ACHN (cell line): ENCODE results near the gene XRCC5.
A peak's percentile ranks its signal among the peaks of the same experiment; 100 is the strongest.

ENCODE experiments used
- DNase-seq: peaks from one replicate; pipeline ENCODE4 v3.0.0-alpha.2; 2015
- in situ Hi-C: cut with HindIII; loops from 2 replicates; pipeline ENCODE4 v1.10.0; 2017; ENCODE audit warnings: low sequenced_read_pairs, low pct_ligation_motif_present, low pct_unique_long_range_greater_than_20kb

XRCC5 gene

GRCh38 chr2:216210701-216211540, 101.8 kb downstream of the XRCC5 start:
- no peak for DNase-seq

GRCh38 chr2:216211614-216212145, 102.5 kb downstream of the XRCC5 start:
- in situ Hi-C loops, result no loop called here
- DNase-seq, result no peak

More at GRCh38 chr2:216210701-216211540, 101.8 kb downstream of the XRCC5 start:
- in situ Hi-C loops, result no loop called here

- DNase-seq, result no peak
- in situ Hi-C loops, result no loop called here
These were observed 105.6 kb downstream of the XRCC5 start for GRCh38 chr2:216214768-216215167.

GRCh38 chr2:216215658-216216390, 106.7 kb downstream of the XRCC5 start:
- in situ Hi-C loops, result no loop called here
- peak; percentile 55 for DNase-seq

GRCh38 chr2:216216951-216217903, 108.1 kb downstream of the XRCC5 start:
- in situ Hi-C loops, result no loop called here
- DNase-seq, result peak; percentile 53

GRCh38 chr2:216217904-216218260, 108.7 kb downstream of the XRCC5 start:
- in situ Hi-C loops, result no loop called here
- no peak for DNase-seq

GRCh38 chr2:216219861-216220260, 110.7 kb downstream of the XRCC5 start:
- in situ Hi-C loops, result no loop called here

GRCh38 chr2:216220976-216221375, 111.8 kb downstream of the XRCC5 start:
- no peak for DNase-seq
- in situ Hi-C loops, result no loop called here

More at GRCh38 chr2:216219861-216220260, 110.7 kb downstream of the XRCC5 start:
- DNase-seq, result no peak

- in situ Hi-C loops, result no loop called here
These were observed 112.7 kb downstream of the XRCC5 start for GRCh38 chr2:216221811-216222210.

GRCh38 chr2:216222650-216223352, 113.7 kb downstream of the XRCC5 start:
- in situ Hi-C loops, result no loop called here
- peak; percentile 46 for DNase-seq

More at GRCh38 chr2:216221811-216222210, 112.7 kb downstream of the XRCC5 start:
- DNase-seq, result no peak

- DNase-seq, result no peak
These were observed 115.2 kb downstream of the XRCC5 start for GRCh38 chr2:216224388-216224787.

GRCh38 chr2:216229277-216229914, 120.2 kb downstream of the XRCC5 start:
- no peak for DNase-seq
- in situ Hi-C loops, result no loop called here

More at GRCh38 chr2:216224388-216224787, 115.2 kb downstream of the XRCC5 start:
- in situ Hi-C loops, result no loop called here

- DNase-seq, result no peak
- in situ Hi-C loops, result no loop called here
These were observed 122.7 kb downstream of the XRCC5 start for GRCh38 chr2:216231867-216232266.

GRCh38 chr2:216232721-216233120, 123.6 kb downstream of the XRCC5 start:
- DNase-seq, result no peak
- in situ Hi-C loops, result no loop called here

- in situ Hi-C loops, result no loop called here
- no peak for DNase-seq
These were observed 124.3 kb downstream of the XRCC5 start for GRCh38 chr2:216233281-216233995.

- in situ Hi-C loops, result no loop called here
- no peak for DNase-seq
These were observed 125.0 kb downstream of the XRCC5 start for GRCh38 chr2:216234106-216234505.

- DNase-seq, result no peak
- in situ Hi-C loops, result no loop called here
These were observed 126.3 kb downstream of the XRCC5 start for GRCh38 chr2:216235462-216235861.
